HepG2 (cell line): ENCODE measurements around the gene EHD4. TPM values are rescaled to one million over a fixed set of nuclear protein-coding genes. Genes with fewer than 3 reads are reported as not detected.

Source experiments
- AGO1 ChIP-seq: fragments of 200-400 bp; formaldehyde crosslinking; IDR thresholded peaks from 2 replicates; pipeline ENCODE4 v1.6.1; 2017; ENCODE audit warnings: mild to moderate bottlenecking, low read depth, low read length, moderate library complexity; ENCODE audit not compliant: poor library complexity, severe bottlenecking
- GPN1 ChIP-seq: sonication (generic); formaldehyde crosslinking; IDR thresholded peaks from 2 replicates; pipeline ENCODE4 v1.5.1; 2020; ENCODE audit warnings: missing genetic modification reagents, borderline replicate concordance
- GTF3A ChIP-seq: sonication (generic); formaldehyde crosslinking; conservative IDR thresholded peaks from 2 replicates; pipeline ENCODE4 v1.4.0; 2020; ENCODE audit warnings: mild to moderate bottlenecking, missing genetic modification reagents
- NFE2L1 ChIP-seq: sonication (generic); formaldehyde crosslinking; IDR thresholded peaks from 2 replicates; pipeline ENCODE4 v1.4.0; 2020; ENCODE audit warnings: missing genetic modification reagents, mild to moderate bottlenecking, borderline replicate concordance
- PRDM4 ChIP-seq: sonication (generic); formaldehyde crosslinking; IDR thresholded peaks from 2 replicates; pipeline ENCODE4 v1.9.0; 2021; ENCODE audit warnings: missing genetic modification reagents, borderline replicate concordance
- ZBTB46 ChIP-seq: sonication (generic); formaldehyde crosslinking; IDR thresholded peaks from 2 replicates; pipeline ENCODE4 v1.4.0; 2020; ENCODE audit warnings: mild to moderate bottlenecking, missing genetic modification reagents, borderline replicate concordance
- ZFX ChIP-seq: sonication (generic); formaldehyde crosslinking; IDR thresholded peaks from 2 replicates; pipeline ENCODE4 v1.4.0; 2020; ENCODE audit warnings: mild to moderate bottlenecking, low read depth, missing genetic modification reagents, moderate library complexity
- ZNF160 ChIP-seq: sonication (generic); formaldehyde crosslinking; IDR thresholded peaks from 2 replicates; pipeline ENCODE4 v1.8.0; 2022; ENCODE audit warnings: mild to moderate bottlenecking, inconsistent platforms, missing genetic modification reagents
- ZNF280B ChIP-seq: sonication (generic); formaldehyde crosslinking; IDR thresholded peaks from 2 replicates; pipeline ENCODE4 v1.5.0; 2020; ENCODE audit warnings: missing genetic modification reagents, mild to moderate bottlenecking, borderline replicate concordance
- ZNF382 ChIP-seq: sonication (generic); formaldehyde crosslinking; IDR thresholded peaks from 2 replicates; pipeline ENCODE4 v1.5.0; 2020; ENCODE audit warnings: missing genetic modification reagents, mild to moderate bottlenecking, borderline replicate concordance
- ZNF678 ChIP-seq: sonication (generic); formaldehyde crosslinking; IDR thresholded peaks from 2 replicates; pipeline ENCODE4 v1.4.0; 2020; ENCODE audit warnings: mild to moderate bottlenecking, missing genetic modification reagents
- ZNF724P ChIP-seq: sonication (generic); formaldehyde crosslinking; IDR thresholded peaks from 2 replicates; pipeline ENCODE4 v1.8.0; 2022; ENCODE audit warnings: missing genetic modification reagents, borderline replicate concordance
- ZNF775 ChIP-seq: sonication (generic); formaldehyde crosslinking; IDR thresholded peaks from 2 replicates; pipeline ENCODE4 v1.4.0; 2020; ENCODE audit warnings: missing genetic modification reagents, mild to moderate bottlenecking, moderate library complexity, borderline replicate concordance
- ZNF780A ChIP-seq: sonication (generic); formaldehyde crosslinking; IDR thresholded peaks from 2 replicates; pipeline ENCODE4 v1.8.0; 2022; ENCODE audit warnings: mild to moderate bottlenecking, missing genetic modification reagents, moderate library complexity
- polyA plus RNA-seq, 8 experiments: library from polyadenylated mRNA; depleted of rRNA in 3 of 8; stranded (reverse) in 7 of 8; unstranded in 1 of 8; fragments of >200 nt; fragmentation: Illumina TruSeq in 4 of 8; extraction: Trizol in 4 of 8; gene quantifications; 2 replicates each; pipeline versions ENCODE4 v1.2.1 to v1.2.3, GENCODE V29; 2011 to 2016; ENCODE audit warnings: low read depth in 4 of 8, missing spikeins in 1 of 8, mixed read lengths in 1 of 8; ENCODE audit not compliant: insufficient read depth in 1 of 8
- total RNA-seq, 5 experiments: library from RNA; depleted of rRNA; stranded (reverse); fragments of >200 nt; fragmentation: Illumina TruSeq; extraction: Trizol; gene quantifications; 2 replicates each; pipeline ENCODE4 v1.2.3, GENCODE V29; 2016; ENCODE audit warnings: low read depth in 1 of 5
- TF ChIP-seq, protein P1 (sequence below): IDR thresholded peaks from 2 replicates; pipeline ENCODE4 v1.6.1; 2016; ENCODE audit warnings: missing compliant biosample characterization, missing genetic modification reagents, borderline replicate concordance
- TF ChIP-seq, protein P2 (sequence below): sonication (generic); formaldehyde crosslinking; IDR thresholded peaks from 2 replicates; pipeline ENCODE4 v1.5.0; 2020; ENCODE audit warnings: missing genetic modification reagents, mild to moderate bottlenecking, borderline replicate concordance

Gene EHD4
- total and polyA plus RNA-seq, 2 of the 13 experiments (the other 11 are each of a cell fraction or from before 2014, with no cell fraction given), result 3.1 to 4.8 TPM

- TF ChIP-seq PRDM4 (no peak), ZBTB46 (CRISPR knock-in tag) (no peak), ZNF775 (CRISPR knock-in tag) (no peak), ZNF160 (no peak), NFE2L1 (CRISPR knock-in tag) (no peak), GPN1 (CRISPR knock-in tag) (no peak), ZNF280B (CRISPR knock-in tag) (no peak), ZFX (CRISPR knock-in tag) (peak; percentile 70), ZNF382 (CRISPR knock-in tag) (no peak), ZNF678 (peak; percentile 90), ZNF780A (CRISPR knock-in tag) (no peak), AGO1 (no peak), GTF3A (CRISPR knock-in tag) (0 out of 2 replicates have a peak, but pooled peaks have one; percentile 37), ZNF724P (no peak)
- TF ChIP-seq, protein P1, sequence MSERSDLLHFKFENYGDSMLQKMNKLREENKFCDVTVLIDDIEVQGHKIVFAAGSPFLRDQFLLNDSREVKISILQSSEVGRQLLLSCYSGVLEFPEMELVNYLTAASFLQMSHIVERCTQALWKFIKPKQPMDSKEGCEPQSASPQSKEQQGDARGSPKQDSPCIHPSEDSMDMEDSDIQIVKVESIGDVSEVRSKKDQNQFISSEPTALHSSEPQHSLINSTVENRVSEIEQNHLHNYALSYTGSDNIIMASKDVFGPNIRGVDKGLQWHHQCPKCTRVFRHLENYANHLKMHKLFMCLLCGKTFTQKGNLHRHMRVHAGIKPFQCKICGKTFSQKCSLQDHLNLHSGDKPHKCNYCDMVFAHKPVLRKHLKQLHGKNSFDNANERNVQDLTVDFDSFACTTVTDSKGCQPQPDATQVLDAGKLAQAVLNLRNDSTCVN (CRISPR knock-in tag), result no peak; the same call in 1 of the 2 replicates
- TF ChIP-seq, protein P2, sequence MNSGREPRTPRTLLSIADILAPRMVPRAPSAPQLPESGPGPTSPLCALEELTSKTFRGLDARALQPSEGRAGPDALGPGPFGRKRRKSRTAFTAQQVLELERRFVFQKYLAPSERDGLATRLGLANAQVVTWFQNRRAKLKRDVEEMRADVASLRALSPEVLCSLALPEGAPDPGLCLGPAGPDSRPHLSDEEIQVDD (CRISPR knock-in tag), result no peak; the same call in 1 of the 2 replicates
These were observed at the start of gene EHD4 (continued) for GRCh38 chr15:41972253-41973242.
